HCT116 (cell line): ENCODE results near the gene COG1. TPM values are rescaled to one million over a fixed set of nuclear protein-coding genes. Genes with fewer than 3 reads are reported as not detected.

Source experiments
- ATAC-seq: fragments of 200-7000 bp; cut with Tn5 transposase; 2 replicates; pipeline ENCODE4 v1.9.1; 2020; ENCODE audit warnings: mild to moderate bottlenecking, moderate library complexity
- BruUV-seq: library from RNA; stranded (reverse); fragments of 400-500 nt; replicated peaks from 2 replicates; lab custom pipeline; 2021; lab: Mats Ljungman, UMichigan
- CTCF ChIA-PET: fragments of 300-600 bp; sonication (Branson Sonifier 250); formaldehyde crosslinking; loops from one replicate; lab custom pipeline; 2021; ENCODE audit warnings: antibody characterized with exemption; lab: Charles Lee
- POLR2A ChIA-PET: fragments of 300-600, 350-600 bp; sonication (Branson Sonifier 250); formaldehyde crosslinking; loops from one replicate; lab custom pipeline; 2021; ENCODE audit warnings: antibody characterized with exemption; lab: Charles Lee
- RAD21 ChIA-PET, 2 experiments: fragments of 300-600 bp; sonication (Branson Sonifier 250); formaldehyde crosslinking; loops; one replicate each; lab custom pipeline; 2023; ENCODE audit warnings: low total read pairs in 2 of 2; ENCODE audit not compliant: uncharacterized antibody in 2 of 2, unreplicated experiment in 2 of 2, low non-redundant PET in 1 of 2; lab: Charles Lee
- DNase-seq: peaks from one replicate; pipeline ENCODE4 v3.0.0-alpha.2; 2010; ENCODE audit warnings: low read depth, low spot score
- H2AFZ ChIP-seq: fragments of 200-600 bp; shearing (Covaris generic), sonication (generic); 2 replicates; pipeline ENCODE4 v1.6.1; 2017; ENCODE audit warnings: low read depth, mixed run types, mixed read lengths, antibody characterized with exemption, low read length; ENCODE audit not compliant: poor library complexity, severe bottlenecking
- H3K27ac ChIP-seq: 2 replicates; pipeline ENCODE4 v1.5.1; 2012; ENCODE audit warnings: low read depth, low read length
- H3K27me3 ChIP-seq: fragments of 200-600 bp; sonication (generic); 2 replicates; pipeline ENCODE4 v1.6.1; 2016; ENCODE audit warnings: mixed run types, low read length, mixed read lengths; ENCODE audit not compliant: insufficient read depth
- H3K36me3 ChIP-seq, 2 experiments: fragments of 200-500 bp in 1 of 2; fragments of 200-600 bp in 1 of 2; sonication (Bioruptor generic) in 1 of 2; sonication (generic) in 1 of 2; 2 replicates each; pipeline versions ENCODE4 v1.5.1 to v1.6.1; 2014 to 2016; ENCODE audit warnings: low read length in 2 of 2, inconsistent platforms in 1 of 2, mixed read lengths in 1 of 2, mixed run types in 1 of 2; ENCODE audit not compliant: insufficient read depth in 2 of 2, control insufficient read depth in 1 of 2
- H3K4me1 ChIP-seq, 2 experiments: fragments of 200-600 bp in 1 of 2; sonication (generic) in 1 of 2; 2 replicates each; pipeline versions ENCODE4 v1.5.1 to v1.6.1; 2012 to 2017; ENCODE audit warnings: low read length in 2 of 2, inconsistent platforms in 1 of 2, mild to moderate bottlenecking in 1 of 2, mixed read lengths in 1 of 2, mixed run types in 1 of 2, moderate library complexity in 1 of 2; ENCODE audit not compliant: insufficient read depth in 2 of 2, control insufficient read depth in 1 of 2
- H3K4me2 ChIP-seq: fragments of 200-600 bp; sonication (generic); 2 replicates; pipeline ENCODE4 v1.6.1; 2017; ENCODE audit warnings: mixed run types, low read length, mixed read lengths
- H3K4me3 ChIP-seq, 2 experiments: fragments of 200-600 bp in 1 of 2; sonication (generic) in 1 of 2; replicated peaks in 1 of 2; 2 replicates each; pipeline ENCODE4 v1.5.1; 2011 to 2016; ENCODE audit warnings: low read length in 2 of 2, control low read depth in 1 of 2, low read depth in 1 of 2, mild to moderate bottlenecking in 1 of 2, mixed read lengths in 1 of 2, mixed run types in 1 of 2
- H3K79me2 ChIP-seq: fragments of 200-600 bp; sonication (generic); 2 replicates; pipeline ENCODE4 v1.6.1; 2017; ENCODE audit warnings: mild to moderate bottlenecking, mixed run types, low read length, moderate library complexity, mixed read lengths; ENCODE audit not compliant: insufficient read depth
- H3K9ac ChIP-seq: fragments of 200-600 bp; sonication (generic); 2 replicates; pipeline ENCODE4 v1.6.1; 2016; ENCODE audit warnings: low read length, mixed read lengths
- H3K9me2 ChIP-seq: fragments of 200-600 bp; sonication (generic), shearing (Covaris generic); 2 replicates; pipeline ENCODE4 v1.6.1; 2017; ENCODE audit warnings: mixed run types, mild to moderate bottlenecking, moderate library complexity; ENCODE audit not compliant: insufficient read depth
- H3K9me3 ChIP-seq, 2 experiments: fragments of 200-500 bp in 1 of 2; fragments of 200-600 bp in 1 of 2; sonication (Bioruptor generic) in 1 of 2; sonication (generic) in 1 of 2; 2 replicates each; pipeline ENCODE4 v1.6.1; 2014 to 2017; ENCODE audit warnings: low read length in 2 of 2, mixed read lengths in 2 of 2, inconsistent platforms in 1 of 2, low read depth in 1 of 2, mild to moderate bottlenecking in 1 of 2, mixed run types in 1 of 2, moderate library complexity in 1 of 2; ENCODE audit not compliant: control insufficient read depth in 1 of 2, insufficient read depth in 1 of 2
- H4K20me1 ChIP-seq: fragments of 200-600 bp; sonication (generic), shearing (Covaris generic); 2 replicates; pipeline ENCODE4 v1.6.1; 2017; ENCODE audit warnings: mixed run types, mild to moderate bottlenecking, moderate library complexity; ENCODE audit not compliant: insufficient read depth
- CBX3 ChIP-seq: IDR thresholded peaks from 2 replicates; pipeline ENCODE4 v1.6.1; 2012; ENCODE audit warnings: low read depth
- CTCF ChIP-seq, 3 experiments: fragments of 200-600 bp in 1 of 3; sonication (generic) in 1 of 3; IDR thresholded peaks in 2 of 3; conservative IDR thresholded peaks in 1 of 3; 2 replicates each; pipeline ENCODE4 v1.5.1; 2012 to 2017; ENCODE audit warnings: low read depth in 2 of 3, low read length in 2 of 3, antibody characterized with exemption in 1 of 3, borderline replicate concordance in 1 of 3, control low read depth in 1 of 3, mild to moderate bottlenecking in 1 of 3, mixed read lengths in 1 of 3, mixed run types in 1 of 3, moderate library complexity in 1 of 3; ENCODE audit not compliant: insufficient read depth in 1 of 3
- FOSL1 ChIP-seq: IDR thresholded peaks from 2 replicates; pipeline ENCODE4 v1.6.1; 2012; ENCODE audit warnings: low read depth
- POLR2AphosphoS5 ChIP-seq: IDR thresholded peaks from 2 replicates; pipeline ENCODE4 v1.6.1; 2011; ENCODE audit warnings: mild to moderate bottlenecking, low read depth, low read length, moderate library complexity
- SIN3A ChIP-seq: IDR thresholded peaks from 2 replicates; pipeline ENCODE4 v1.6.1; 2012; ENCODE audit warnings: low read depth
- TCF7L2 ChIP-seq: IDR thresholded peaks from 2 replicates; pipeline ENCODE4 v1.7.0; 2011; ENCODE audit warnings: borderline replicate concordance, inconsistent platforms; ENCODE audit not compliant: insufficient read depth, insufficient read length; ENCODE audit errors: extremely low read depth
- ZFX ChIP-seq: fragments of 450-650 bp; IDR thresholded peaks from 2 replicates; pipeline ENCODE4 v1.6.1; 2017
- ZNF274 ChIP-seq: fragments of 200-500 bp; sonication (Bioruptor generic); IDR thresholded peaks from 2 replicates; pipeline ENCODE4 v1.6.1; 2014; ENCODE audit warnings: mild to moderate bottlenecking, low read depth, low read length, inconsistent platforms
- intact Hi-C: fragments of 100-400 bp; cut with micrococcal nuclease; formaldehyde crosslinking; loops from 2 replicates; pipeline ENCODE4 v1.10.0; 2022
- total RNA-seq: library from RNA; stranded (reverse); gene quantifications from one replicate; pipeline ENCODE4 v1.2.1, GENCODE V29; 2021; ENCODE audit not compliant: unreplicated experiment
- TF ChIP-seq, protein P1 (sequence below): IDR thresholded peaks from 2 replicates; pipeline ENCODE4 v1.6.1; 2012

The COG1 gene
- total RNA-seq, 1 experiment from 2014 or later: 44.6 TPM

DNA sequence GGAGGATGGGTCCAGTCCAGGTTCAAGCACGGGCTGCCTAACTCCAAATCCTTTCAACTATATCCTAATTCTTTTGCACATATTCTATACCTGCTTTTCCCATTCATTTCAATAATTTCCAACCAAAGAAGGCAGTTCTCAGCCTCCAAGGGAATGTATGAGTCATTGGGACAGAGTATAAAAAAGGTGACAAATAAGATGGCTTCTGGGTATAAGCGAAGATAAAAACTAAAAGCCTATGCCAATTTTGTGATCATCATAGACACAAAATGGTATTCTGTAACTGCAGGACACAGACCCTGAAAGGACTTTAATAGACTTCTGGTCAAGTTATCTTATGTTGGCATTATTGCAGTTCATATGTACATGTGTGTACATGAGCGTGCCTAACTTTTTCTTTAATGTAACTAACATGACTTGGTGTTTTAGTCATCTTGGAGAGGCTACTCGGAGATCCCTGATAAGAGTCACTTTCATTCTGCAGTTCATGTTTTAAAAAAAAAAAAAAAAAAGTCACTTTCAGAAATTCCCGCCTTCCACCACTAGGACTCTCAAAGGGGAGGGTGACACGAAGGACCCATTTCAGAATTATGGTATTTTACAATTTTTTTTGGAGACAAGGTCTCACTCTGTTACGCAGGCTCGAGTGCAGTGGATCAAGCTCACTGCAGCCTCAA, 17.3 kb downstream of the COG1 start:
- ChIA-PET POLR2A (no interaction called here), CTCF (interaction anchor here (2.5 kb wide), 1 partner anchor 160 kb away, joined by 6 read pairs; no protein-coding TSS in a partner anchor), RAD21 (no interaction called here)
- Histone ChIP-seq H3K79me2 (peaks cover 41% of the 10 kb centered on the region), H3K9me3 (no peaks in the 10 kb centered on the region), H3K27me3 (no peaks in the 10 kb centered on the region), H3K9ac (no peak overlapping the region), H3K9me2 (no peaks in the 10 kb centered on the region), H3K27ac (no peak overlapping the region), H3K4me2 (no peak overlapping the region), H3K4me3 (no peak overlapping the region), H2AFZ (no peak overlapping the region), H3K4me1 (no peaks in the 10 kb centered on the region; a peak in 1 of 4 replicates), H4K20me1 (no peaks in the 10 kb centered on the region; the same call in 1 of the 2 replicates), H3K36me3 (peaks cover 44 to 49% of the 10 kb centered on the region in 2 experiments)
- intact Hi-C loops: no loop called here
- no TSS peak for BruUV-seq
- ATAC-seq (peak; percentile 47; the same call in 1 of the 2 replicates), DNase-seq (no peak)
- peak in 2 of 3 experiments; percentile 55 to 60; a peak in 4 of 6 replicates for TF ChIP-seq CTCF (IDR thresholded peaks at IDR 0.05 in 2 of 3, conservative IDR thresholded peaks at IDR 0.05 in 1 of 3; ENCODE audit: borderline replicate concordance in 1 of 3, insufficient read depth in 1 of 3, low read depth in 2 of 3, low read length in 2 of 3)
- no peak for TF ChIP-seq ZFX
- TF ChIP-seq FOSL1: no peak
- TF ChIP-seq SIN3A: no peak
- TF ChIP-seq TCF7L2: no peak

GRCh38 chr17:73211745-73212144, 18.9 kb downstream of the COG1 start:
- RAD21 ChIA-PET: no interaction called here
- Histone ChIP-seq H3K79me2 (peaks cover 51% of the 10 kb centered on the region), H3K27ac (no peak overlapping the region), H3K4me2 (no peak overlapping the region), H4K20me1 (no peaks in the 10 kb centered on the region; the same call in 1 of the 2 replicates), H3K4me3 (no peak overlapping the region), H3K27me3 (no peaks in the 10 kb centered on the region), H3K9ac (no peak overlapping the region), H3K36me3 (peaks cover 30 to 35% of the 10 kb centered on the region in 2 experiments), H3K9me2 (no peaks in the 10 kb centered on the region), H3K9me3 (no peaks in the 10 kb centered on the region), H3K4me1 (no peaks in the 10 kb centered on the region; a peak in 1 of 4 replicates), H2AFZ (no peak overlapping the region)
- BruUV-seq: no TSS peak
- POLR2A ChIA-PET: no interaction called here
- no peak for DNase-seq
- TF ChIP-seq SIN3A: no peak
- TF ChIP-seq POLR2AphosphoS5: no peak
- TF ChIP-seq CBX3: no peak
- TF ChIP-seq, protein P1, sequence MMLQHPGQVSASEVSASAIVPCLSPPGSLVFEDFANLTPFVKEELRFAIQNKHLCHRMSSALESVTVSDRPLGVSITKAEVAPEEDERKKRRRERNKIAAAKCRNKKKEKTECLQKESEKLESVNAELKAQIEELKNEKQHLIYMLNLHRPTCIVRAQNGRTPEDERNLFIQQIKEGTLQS: no peak
- no peak for TF ChIP-seq CTCF (IDR thresholded peaks at IDR 0.05 in 2 of 3, conservative IDR thresholded peaks at IDR 0.05 in 1 of 3; ENCODE audit: borderline replicate concordance in 1 of 3, insufficient read depth in 1 of 3, low read depth in 2 of 3, low read length in 2 of 3)
- no peak for TF ChIP-seq ZNF274
- CTCF ChIA-PET: interaction anchor here (0.7 to 2.5 kb wide), 3 partner anchors 11 to 158 kb away, joined by 3 to 6 read pairs (median 3); no protein-coding TSS in a partner anchor
- intact Hi-C loops: no loop called here
- no peak for ATAC-seq
